HL-60 (cell line): ENCODE measurements around the gene BAHCC1.

Source experiments
- CTCF ChIP-seq: IDR thresholded peaks from one replicate; pipeline ENCODE4 v1.5.1; 2011; ENCODE audit warnings: low read length, control low read depth, inconsistent platforms; ENCODE audit not compliant: insufficient read depth
- GABPA ChIP-seq: IDR thresholded peaks from 2 replicates; pipeline ENCODE4 v1.6.1; 2012; ENCODE audit warnings: low read depth
- POLR2AphosphoS5 ChIP-seq: IDR thresholded peaks from 2 replicates; pipeline ENCODE4 v1.6.1; 2012; ENCODE audit warnings: low read depth
- TF ChIP-seq, protein P1 (sequence below): IDR thresholded peaks from 2 replicates; pipeline ENCODE4 v1.6.1; 2012; ENCODE audit warnings: low read depth; ENCODE audit not compliant: insufficient replicate concordance

- TF ChIP-seq POLR2AphosphoS5, result no peak
- no peak for TF ChIP-seq CTCF
- no peak for TF ChIP-seq GABPA
- TF ChIP-seq, protein P1, sequence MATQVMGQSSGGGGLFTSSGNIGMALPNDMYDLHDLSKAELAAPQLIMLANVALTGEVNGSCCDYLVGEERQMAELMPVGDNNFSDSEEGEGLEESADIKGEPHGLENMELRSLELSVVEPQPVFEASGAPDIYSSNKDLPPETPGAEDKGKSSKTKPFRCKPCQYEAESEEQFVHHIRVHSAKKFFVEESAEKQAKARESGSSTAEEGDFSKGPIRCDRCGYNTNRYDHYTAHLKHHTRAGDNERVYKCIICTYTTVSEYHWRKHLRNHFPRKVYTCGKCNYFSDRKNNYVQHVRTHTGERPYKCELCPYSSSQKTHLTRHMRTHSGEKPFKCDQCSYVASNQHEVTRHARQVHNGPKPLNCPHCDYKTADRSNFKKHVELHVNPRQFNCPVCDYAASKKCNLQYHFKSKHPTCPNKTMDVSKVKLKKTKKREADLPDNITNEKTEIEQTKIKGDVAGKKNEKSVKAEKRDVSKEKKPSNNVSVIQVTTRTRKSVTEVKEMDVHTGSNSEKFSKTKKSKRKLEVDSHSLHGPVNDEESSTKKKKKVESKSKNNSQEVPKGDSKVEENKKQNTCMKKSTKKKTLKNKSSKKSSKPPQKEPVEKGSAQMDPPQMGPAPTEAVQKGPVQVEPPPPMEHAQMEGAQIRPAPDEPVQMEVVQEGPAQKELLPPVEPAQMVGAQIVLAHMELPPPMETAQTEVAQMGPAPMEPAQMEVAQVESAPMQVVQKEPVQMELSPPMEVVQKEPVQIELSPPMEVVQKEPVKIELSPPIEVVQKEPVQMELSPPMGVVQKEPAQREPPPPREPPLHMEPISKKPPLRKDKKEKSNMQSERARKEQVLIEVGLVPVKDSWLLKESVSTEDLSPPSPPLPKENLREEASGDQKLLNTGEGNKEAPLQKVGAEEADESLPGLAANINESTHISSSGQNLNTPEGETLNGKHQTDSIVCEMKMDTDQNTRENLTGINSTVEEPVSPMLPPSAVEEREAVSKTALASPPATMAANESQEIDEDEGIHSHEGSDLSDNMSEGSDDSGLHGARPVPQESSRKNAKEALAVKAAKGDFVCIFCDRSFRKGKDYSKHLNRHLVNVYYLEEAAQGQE, result no peak
These were observed 62.8 kb downstream of the BAHCC1 start for GRCh38 chr17:81457917-81458555.
